A549 (cell line): ENCODE results near the gene SKIDA1.

Experiments used
- CHD2 ChIP-seq: fragments of 150-350 bp; IDR thresholded peaks from 2 replicates; pipeline ENCODE4 v1.6.1; 2014; ENCODE audit warnings: low read length; ENCODE audit not compliant: partially characterized antibody
- CTCF ChIP-seq: fragments of >200 bp; sonication (Bioruptor Twin); formaldehyde crosslinking; IDR thresholded peaks from 3 replicates; pipeline ENCODE4 v1.5.1; 2016
- EP300 ChIP-seq, 2 experiments: fragments of >200 bp; sonication (Bioruptor Twin); formaldehyde crosslinking; IDR thresholded peaks; 2 replicates in 1 of 2; 3 replicates in 1 of 2; pipeline ENCODE4 v1.6.1; 2016 to 2017
- JUNB ChIP-seq: fragments of >200 bp; sonication (Bioruptor Twin); formaldehyde crosslinking; IDR thresholded peaks from 2 replicates; pipeline ENCODE4 v1.6.1; 2016
- MAX ChIP-seq: IDR thresholded peaks from 2 replicates; pipeline ENCODE4 v1.6.1; 2012
- MAZ ChIP-seq: fragments of 150-350 bp; IDR thresholded peaks from 2 replicates; pipeline ENCODE4 v1.6.1; 2014; ENCODE audit warnings: antibody characterized with exemption, low read depth, low read length, borderline replicate concordance
- PBX3 ChIP-seq: IDR thresholded peaks from 2 replicates; pipeline ENCODE4 v1.6.1; 2012
- PHF8 ChIP-seq: fragments of 200-600 bp; sonication (generic); IDR thresholded peaks from 2 replicates; pipeline ENCODE4 v1.6.1; 2016; ENCODE audit warnings: low read depth, mild to moderate bottlenecking, antibody characterized with exemption, moderate library complexity, borderline replicate concordance
- POLR2A ChIP-seq: IDR thresholded peaks from 2 replicates; pipeline ENCODE4 v1.6.1; 2012; ENCODE audit warnings: mild to moderate bottlenecking, low read length
- RCOR1 ChIP-seq: fragments of 150-350 bp; IDR thresholded peaks from 2 replicates; pipeline ENCODE4 v1.6.1; 2014; ENCODE audit warnings: antibody characterized with exemption, low read length, low read depth
- REST ChIP-seq: fragments of 200-600 bp; sonication (generic); IDR thresholded peaks from 2 replicates; pipeline ENCODE4 v1.6.1; 2016; ENCODE audit warnings: antibody characterized with exemption, mild to moderate bottlenecking, moderate library complexity
- SMC3 ChIP-seq: fragments of >200 bp; sonication (Bioruptor Twin); formaldehyde crosslinking; IDR thresholded peaks from 3 replicates; pipeline ENCODE4 v1.6.1; 2018; ENCODE audit warnings: inconsistent platforms
- USF2 ChIP-seq: fragments of 450-650 bp; IDR thresholded peaks from 2 replicates; pipeline ENCODE4 v1.6.1; 2014; ENCODE audit warnings: antibody characterized with exemption

GRCh38 chr10:21572578-21572977 lies 47.1 kb upstream of the SKIDA1 start:
- TF ChIP-seq EP300 (IDR thresholded peaks at IDR 0.05) (no peak), POLR2A (no peak), CTCF (no peak), JUNB (no peak), SMC3 (no peak), MAZ (no peak), PHF8 (no peak), RCOR1 (no peak), CHD2 (no peak), USF2 (no peak), MAX (no peak), PBX3 (no peak), REST (no peak)
